ENCODE measurements around the gene NDUFS8.

DNA sequence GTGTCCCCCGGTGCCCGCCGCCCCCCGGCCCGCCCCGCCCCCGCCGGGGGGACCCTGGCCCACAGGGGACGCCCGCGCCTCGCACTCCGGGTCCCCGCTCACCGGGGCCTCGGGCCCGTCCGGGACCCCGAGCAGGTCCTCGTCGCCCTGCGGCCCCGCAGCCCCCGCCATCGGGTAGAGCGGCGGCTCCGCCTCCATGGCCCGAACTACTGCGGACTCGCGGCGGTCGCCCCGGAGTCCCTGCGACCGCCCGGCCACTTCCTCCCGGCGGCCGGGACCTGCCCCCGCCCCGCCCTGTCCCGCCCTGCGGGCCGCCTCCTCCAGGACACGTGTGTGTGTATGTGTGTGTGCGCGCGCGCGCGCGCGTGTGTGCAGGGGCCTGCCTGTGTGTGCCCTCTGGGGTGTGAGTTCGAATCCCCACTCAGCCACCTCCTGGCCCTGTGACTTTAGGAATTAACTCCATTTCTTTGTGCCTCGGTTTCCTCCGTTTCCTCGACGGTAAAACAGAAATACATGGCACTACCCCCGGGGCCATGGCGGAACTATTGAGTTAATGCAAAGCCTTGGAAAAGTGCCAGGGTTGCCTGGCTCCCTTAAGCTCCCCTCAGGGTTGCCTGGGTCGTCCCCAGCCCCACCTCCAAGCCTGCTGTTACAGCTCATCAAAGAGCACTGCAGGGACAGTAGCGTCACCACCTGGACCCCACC lies 26.5 kb upstream of the NDUFS8 start, which contains the start of gene UNC93B1:
- TF ChIP-seq, protein P1, sequence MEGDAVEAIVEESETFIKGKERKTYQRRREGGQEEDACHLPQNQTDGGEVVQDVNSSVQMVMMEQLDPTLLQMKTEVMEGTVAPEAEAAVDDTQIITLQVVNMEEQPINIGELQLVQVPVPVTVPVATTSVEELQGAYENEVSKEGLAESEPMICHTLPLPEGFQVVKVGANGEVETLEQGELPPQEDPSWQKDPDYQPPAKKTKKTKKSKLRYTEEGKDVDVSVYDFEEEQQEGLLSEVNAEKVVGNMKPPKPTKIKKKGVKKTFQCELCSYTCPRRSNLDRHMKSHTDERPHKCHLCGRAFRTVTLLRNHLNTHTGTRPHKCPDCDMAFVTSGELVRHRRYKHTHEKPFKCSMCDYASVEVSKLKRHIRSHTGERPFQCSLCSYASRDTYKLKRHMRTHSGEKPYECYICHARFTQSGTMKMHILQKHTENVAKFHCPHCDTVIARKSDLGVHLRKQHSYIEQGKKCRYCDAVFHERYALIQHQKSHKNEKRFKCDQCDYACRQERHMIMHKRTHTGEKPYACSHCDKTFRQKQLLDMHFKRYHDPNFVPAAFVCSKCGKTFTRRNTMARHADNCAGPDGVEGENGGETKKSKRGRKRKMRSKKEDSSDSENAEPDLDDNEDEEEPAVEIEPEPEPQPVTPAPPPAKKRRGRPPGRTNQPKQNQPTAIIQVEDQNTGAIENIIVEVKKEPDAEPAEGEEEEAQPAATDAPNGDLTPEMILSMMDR (conservative IDR thresholded peaks at IDR 0.05; ENCODE audit: low read length), result no peak
- TF ChIP-seq EZH2phosphoT487 (IDR thresholded peaks at IDR 0.05; ENCODE audit: borderline replicate concordance), result no peak
